ENCODE measurements around the gene MYL10.
"Not testable (repeated sequence)": the region's sequence is repeated elsewhere in the genome, so short reads cannot be mapped to it uniquely, and the experiment has no call there.

Gene MYL10

DNA sequence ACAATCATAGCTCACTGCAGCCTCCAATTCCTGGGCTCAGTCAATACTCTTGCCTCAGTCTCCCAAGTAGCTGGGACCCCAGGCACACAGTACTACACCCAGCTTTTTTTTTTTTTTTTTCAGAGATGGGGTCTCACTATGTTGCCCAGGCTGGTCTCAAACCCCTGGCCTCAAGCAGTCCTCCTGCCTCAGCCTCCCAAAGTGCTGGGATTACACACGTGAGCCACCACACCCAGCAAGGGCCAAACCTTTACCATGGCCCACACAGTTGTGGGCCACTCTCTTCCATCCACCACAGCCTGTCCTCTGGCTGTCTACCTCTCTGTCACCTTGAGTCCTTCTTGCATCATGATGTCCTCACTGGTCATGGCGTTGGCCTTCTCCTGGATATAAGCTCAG, 24.2 kb downstream of the MYL10 start:
- not testable (repeated sequence) for H3K4me1 ChIP-seq (ENCODE audit: insufficient read depth, low read length); H3K9ac ChIP-seq (ENCODE audit: low read depth, low read length); H3K27ac ChIP-seq (ENCODE audit: low read depth, low read length); H3K9me3 ChIP-seq (ENCODE audit: insufficient read depth, low read depth, low read length); H3K4me3 ChIP-seq (ENCODE audit: low read length); H3K27me3 ChIP-seq (ENCODE audit: insufficient read depth, low read length); H3K36me3 ChIP-seq (ENCODE audit: insufficient read depth, low read length)
- 95% methylated on average over 2 of the region's 2 CpGs for whole genome bisulfite sequencing

GRCh38 chr7:101604331-101604933, 24.7 kb downstream of the MYL10 start:
- H3K4me3 ChIP-seq (ENCODE audit: low read length), result no peak overlapping the region
- WGBS, result 82% methylated on average over 5 of the region's 5 CpGs
- H3K4me1 ChIP-seq (ENCODE audit: insufficient read depth, low read length), result peaks cover 8% of the 10 kb centered on the region
- no peaks in the 10 kb centered on the region for H3K9me3 ChIP-seq (ENCODE audit: insufficient read depth, low read depth, low read length)
- no peak overlapping the region for H3K9ac ChIP-seq (ENCODE audit: low read depth, low read length)
- H3K36me3 ChIP-seq (ENCODE audit: insufficient read depth, low read length), result no peaks in the 10 kb centered on the region
- H3K27me3 ChIP-seq (ENCODE audit: insufficient read depth, low read length), result no peaks in the 10 kb centered on the region
- no peak overlapping the region for H3K27ac ChIP-seq (ENCODE audit: low read depth, low read length)

DNA sequence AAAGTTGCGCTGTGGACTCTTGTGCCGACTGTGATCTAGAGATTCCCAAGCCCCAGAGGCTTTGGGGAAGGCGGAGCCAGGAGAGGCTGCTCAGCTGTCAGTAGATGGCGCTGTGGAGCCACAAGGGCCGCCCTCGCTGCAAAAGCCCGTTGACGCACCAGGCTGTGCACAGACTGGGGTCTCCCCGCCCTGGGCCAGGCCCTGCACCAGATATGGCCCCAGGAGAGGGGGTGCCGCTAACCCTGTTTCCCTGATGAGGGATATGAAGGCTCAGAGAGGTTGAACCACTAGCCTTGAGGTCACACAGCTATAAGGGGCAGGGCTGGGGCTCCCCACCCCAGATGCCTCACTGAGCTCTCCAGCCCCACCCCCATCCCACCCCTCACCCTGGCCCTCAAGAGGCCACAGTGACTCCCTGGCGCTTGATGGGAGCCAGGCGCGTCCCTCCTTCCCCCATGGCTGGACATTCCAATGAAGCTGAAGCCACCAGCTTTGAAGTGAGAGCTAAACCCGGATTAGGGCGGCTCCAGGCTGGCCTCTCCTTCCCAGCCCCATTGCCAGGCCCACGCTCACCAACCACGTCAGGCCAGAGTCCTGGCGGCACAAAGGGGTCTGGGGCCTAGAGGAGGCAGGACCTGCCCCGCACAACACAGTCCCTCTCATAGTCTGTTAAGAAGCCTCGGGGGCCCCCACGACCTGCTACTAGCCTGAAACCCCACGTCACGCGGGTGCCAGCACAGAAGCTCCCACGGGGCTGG, 26.4 kb downstream of the MYL10 start:
- H3K27ac ChIP-seq (ENCODE audit: low read depth, low read length), result no peak overlapping the region
- WGBS, result 46% methylated on average over 25 of the region's 25 CpGs

GRCh38 chr7:101602082-101602481, 27.0 kb downstream of the MYL10 start:
- no peaks in the 10 kb centered on the region for H3K27me3 ChIP-seq (ENCODE audit: insufficient read depth, low read length)
- WGBS, result 77% methylated on average over 12 of the region's 12 CpGs

More for the DNA sequence above, 26.4 kb downstream of the MYL10 start:
- Histone ChIP-seq H3K4me3 (ENCODE audit: low read length) (no peak overlapping the region), H3K27me3 (ENCODE audit: insufficient read depth, low read length) (no peaks in the 10 kb centered on the region), H3K36me3 (ENCODE audit: insufficient read depth, low read length) (no peaks in the 10 kb centered on the region), H3K4me1 (ENCODE audit: insufficient read depth, low read length) (0 out of 2 replicates have a peak, but pooled peaks cover 5% of the 10 kb centered on the region), H3K9ac (ENCODE audit: low read depth, low read length) (no peak overlapping the region), H3K9me3 (ENCODE audit: insufficient read depth, low read depth, low read length) (no peaks in the 10 kb centered on the region)

DNA sequence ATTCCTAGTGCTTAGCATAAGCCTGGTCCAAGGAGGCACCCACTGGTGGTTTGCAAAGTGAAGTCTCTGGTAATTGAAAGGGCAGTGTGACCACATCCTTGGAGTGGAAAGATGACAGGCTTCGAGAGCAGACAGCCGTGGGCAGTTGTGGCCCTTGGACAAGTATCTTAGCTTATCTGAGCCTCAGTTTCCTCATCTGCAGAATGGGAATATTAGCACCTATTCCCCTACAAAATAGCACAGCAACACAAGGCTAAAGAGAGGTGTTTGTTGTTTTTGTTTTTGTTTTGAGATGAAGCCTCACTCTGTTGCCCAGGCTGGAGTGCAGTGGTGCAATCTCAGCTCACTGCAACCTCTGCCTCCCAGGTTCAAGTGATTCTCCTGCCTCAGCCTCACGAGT, 29.3 kb downstream of the MYL10 start:
- Histone ChIP-seq H3K4me1 (ENCODE audit: insufficient read depth, low read length) (no peaks in the 10 kb centered on the region), H3K9me3 (ENCODE audit: insufficient read depth, low read depth, low read length) (no peaks in the 10 kb centered on the region)
- 83% methylated on average over 3 of the region's 3 CpGs for WGBS

More at GRCh38 chr7:101602082-101602481, 27.0 kb downstream of the MYL10 start:
- 0 out of 2 replicates have a peak, but pooled peaks cover 5% of the 10 kb centered on the region for H3K4me1 ChIP-seq (ENCODE audit: insufficient read depth, low read length)
- no peak overlapping the region for H3K4me3 ChIP-seq (ENCODE audit: low read length)
- H3K9me3 ChIP-seq (ENCODE audit: insufficient read depth, low read depth, low read length), result no peaks in the 10 kb centered on the region
- no peak overlapping the region for H3K27ac ChIP-seq (ENCODE audit: low read depth, low read length)
- H3K9ac ChIP-seq (ENCODE audit: low read depth, low read length), result no peak overlapping the region
- no peaks in the 10 kb centered on the region for H3K36me3 ChIP-seq (ENCODE audit: insufficient read depth, low read length)

DNA sequence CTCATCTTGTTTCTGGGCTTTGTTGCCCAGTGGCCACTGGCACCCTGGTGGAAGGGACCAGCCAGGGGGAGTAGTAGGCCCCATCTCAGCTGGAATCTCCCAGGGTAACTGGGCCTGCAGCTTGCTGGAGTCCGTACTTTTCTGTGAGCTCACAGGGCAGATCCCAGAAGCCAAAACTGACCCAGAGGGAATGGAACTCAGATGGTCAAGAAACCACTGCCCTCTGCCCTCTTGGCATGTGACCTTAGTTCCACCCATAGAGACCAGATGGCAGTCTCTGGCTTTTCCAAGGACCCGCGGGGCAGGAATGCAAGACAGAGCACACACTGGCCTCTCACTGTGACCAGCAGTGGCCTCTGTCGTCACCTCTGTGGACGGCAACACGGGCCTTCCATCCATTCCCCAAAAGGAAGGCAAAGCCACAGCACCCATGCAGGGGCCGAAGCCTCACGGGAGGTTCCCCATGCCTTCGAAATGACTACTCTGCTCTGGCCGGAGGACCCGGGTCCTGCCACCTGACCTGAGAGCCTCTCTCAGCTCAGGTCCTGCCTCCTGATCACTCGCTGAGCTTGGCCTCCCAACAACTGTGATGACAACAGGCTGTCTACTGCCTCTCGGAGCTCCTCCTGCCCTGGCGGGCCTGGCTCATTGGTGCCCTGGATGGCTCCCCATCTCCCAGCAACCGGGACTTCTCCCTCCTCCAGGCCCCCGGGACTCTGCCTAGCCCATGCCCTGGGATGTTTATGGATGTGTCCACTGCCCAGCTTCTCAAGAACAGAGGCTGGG, 29.9 kb downstream of the MYL10 start:
- 92% methylated on average over 16 of the region's 16 CpGs for WGBS
- H3K9me3 ChIP-seq (ENCODE audit: insufficient read depth, low read depth, low read length), result no peaks in the 10 kb centered on the region
- H3K27ac ChIP-seq (ENCODE audit: low read depth, low read length), result no peak overlapping the region
- no peak overlapping the region for H3K9ac ChIP-seq (ENCODE audit: low read depth, low read length)
- H3K36me3 ChIP-seq (ENCODE audit: insufficient read depth, low read length), result no peaks in the 10 kb centered on the region
- H3K4me1 ChIP-seq (ENCODE audit: insufficient read depth, low read length), result no peaks in the 10 kb centered on the region
- no peak overlapping the region for H3K4me3 ChIP-seq (ENCODE audit: low read length)
- no peaks in the 10 kb centered on the region for H3K27me3 ChIP-seq (ENCODE audit: insufficient read depth, low read length)

More for the DNA sequence above, 29.3 kb downstream of the MYL10 start:
- Histone ChIP-seq H3K27me3 (ENCODE audit: insufficient read depth, low read length) (no peaks in the 10 kb centered on the region), H3K36me3 (ENCODE audit: insufficient read depth, low read length) (no peaks in the 10 kb centered on the region), H3K4me3 (ENCODE audit: low read length) (no peak overlapping the region), H3K27ac (ENCODE audit: low read depth, low read length) (no peak overlapping the region), H3K9ac (ENCODE audit: low read depth, low read length) (no peak overlapping the region)

- Histone ChIP-seq H3K27ac (ENCODE audit: low read depth, low read length) (no peak overlapping the region), H3K27me3 (ENCODE audit: insufficient read depth, low read length) (no peaks in the 10 kb centered on the region), H3K4me1 (ENCODE audit: insufficient read depth, low read length) (no peaks in the 10 kb centered on the region), H3K9ac (ENCODE audit: low read depth, low read length) (no peak overlapping the region), H3K9me3 (ENCODE audit: insufficient read depth, low read depth, low read length) (no peaks in the 10 kb centered on the region), H3K4me3 (ENCODE audit: low read length) (no peak overlapping the region), H3K36me3 (ENCODE audit: insufficient read depth, low read length) (no peaks in the 10 kb centered on the region)
- 88% methylated on average over 18 of the region's 18 CpGs for WGBS
These were observed 30.6 kb downstream of the MYL10 start for GRCh38 chr7:101598422-101598985.

DNA sequence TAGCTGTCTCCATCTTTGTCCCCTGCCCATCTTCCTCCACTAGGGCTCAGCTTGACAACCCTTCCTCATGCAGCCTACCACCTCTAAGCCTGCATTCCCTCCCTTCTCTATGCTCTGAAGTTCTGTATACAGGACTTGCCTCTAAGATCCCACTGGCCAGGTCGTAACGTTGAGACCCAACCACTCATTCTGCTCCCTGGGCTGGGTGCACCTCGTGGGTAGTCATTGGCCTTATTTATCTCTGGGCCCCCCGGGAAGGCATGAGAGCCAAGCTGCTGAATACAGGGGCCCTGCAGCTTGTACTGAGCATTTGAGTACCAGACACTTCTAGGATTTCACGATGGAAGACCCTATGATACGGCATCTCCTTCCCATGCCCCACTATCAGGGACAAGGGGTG, 31.2 kb downstream of the MYL10 start:
- Histone ChIP-seq H3K27ac (ENCODE audit: low read depth, low read length) (no peak overlapping the region), H3K9ac (ENCODE audit: low read depth, low read length) (no peak overlapping the region), H3K36me3 (ENCODE audit: insufficient read depth, low read length) (no peaks in the 10 kb centered on the region), H3K9me3 (ENCODE audit: insufficient read depth, low read depth, low read length) (no peaks in the 10 kb centered on the region), H3K4me1 (ENCODE audit: insufficient read depth, low read length) (no peaks in the 10 kb centered on the region), H3K27me3 (ENCODE audit: insufficient read depth, low read length) (no peaks in the 10 kb centered on the region), H3K4me3 (ENCODE audit: low read length) (no peak overlapping the region)
- 90% methylated on average over 6 of the region's 6 CpGs for WGBS

DNA sequence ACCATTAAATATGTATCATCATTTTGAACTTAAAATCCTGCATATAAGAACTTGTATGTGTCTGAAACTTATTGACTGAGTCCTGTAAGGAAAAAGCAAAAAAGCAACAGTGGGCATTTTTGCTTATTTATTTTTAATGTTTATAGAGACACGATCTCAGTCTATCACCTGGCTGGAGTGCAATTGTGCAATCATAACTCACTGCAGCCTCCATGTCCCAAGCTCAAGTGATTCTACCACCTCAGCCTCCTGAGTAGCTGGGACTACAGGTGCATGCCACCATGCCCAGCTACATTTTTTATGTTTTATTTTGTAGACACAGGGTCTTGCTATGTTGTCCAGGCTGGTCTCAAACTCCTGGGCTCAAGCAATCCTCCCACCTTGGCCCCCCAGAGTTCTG, 32.2 kb downstream of the MYL10 start:
- H3K36me3 ChIP-seq (ENCODE audit: insufficient read depth, low read length), result no peaks in the 10 kb centered on the region
- WGBS, result 94% methylated on average over 1 of the region's 1 CpG
- no peak overlapping the region for H3K27ac ChIP-seq (ENCODE audit: low read depth, low read length)
- no peaks in the 10 kb centered on the region for H3K27me3 ChIP-seq (ENCODE audit: insufficient read depth, low read length)
- H3K4me3 ChIP-seq (ENCODE audit: low read length), result no peak overlapping the region
- H3K9me3 ChIP-seq (ENCODE audit: insufficient read depth, low read depth, low read length), result no peaks in the 10 kb centered on the region
- no peak overlapping the region for H3K9ac ChIP-seq (ENCODE audit: low read depth, low read length)
- no peaks in the 10 kb centered on the region for H3K4me1 ChIP-seq (ENCODE audit: insufficient read depth, low read length)

DNA sequence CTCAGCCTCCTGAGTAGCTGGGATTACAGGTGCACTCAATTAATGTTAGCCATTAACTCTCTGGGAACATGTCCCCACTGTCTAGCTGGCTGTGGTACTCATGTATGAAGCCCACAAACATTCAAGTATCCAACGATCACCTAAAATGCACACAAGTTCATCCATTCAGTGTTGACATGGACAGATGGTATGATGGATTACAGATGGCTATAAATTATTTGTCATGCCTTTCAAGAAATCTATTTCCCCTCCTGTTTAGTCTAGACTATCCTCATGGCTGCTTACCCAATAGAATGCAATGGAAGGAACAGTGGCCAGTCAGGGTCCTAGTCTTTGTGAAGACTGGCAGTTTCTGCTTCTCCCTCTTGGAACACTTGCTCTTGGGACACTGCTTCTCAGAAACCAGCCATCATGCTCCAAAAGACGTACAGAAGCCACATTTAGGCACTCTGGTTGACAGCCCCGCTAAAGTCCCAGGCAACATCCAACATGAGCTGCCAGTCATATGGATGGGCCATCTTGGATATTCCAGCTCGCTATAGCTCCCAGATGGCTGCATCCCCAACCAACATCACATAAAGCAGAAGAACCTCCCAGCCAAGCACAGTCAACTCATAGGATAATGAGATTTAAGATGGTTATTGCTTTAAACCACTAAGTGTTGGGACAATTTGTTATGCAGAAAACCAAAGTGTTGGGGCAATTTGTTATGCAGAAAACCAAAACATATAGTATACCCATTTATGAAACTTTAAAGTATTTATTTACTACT, 33.1 kb downstream of the MYL10 start:
- no peaks in the 10 kb centered on the region for H3K9me3 ChIP-seq (ENCODE audit: insufficient read depth, low read depth, low read length)
- no peaks in the 10 kb centered on the region for H3K27me3 ChIP-seq (ENCODE audit: insufficient read depth, low read length)
- H3K36me3 ChIP-seq (ENCODE audit: insufficient read depth, low read length), result no peaks in the 10 kb centered on the region
- no peaks in the 10 kb centered on the region for H3K4me1 ChIP-seq (ENCODE audit: insufficient read depth, low read length)
- no peak overlapping the region for H3K9ac ChIP-seq (ENCODE audit: low read depth, low read length)
- 87% methylated on average over 4 of the region's 4 CpGs for WGBS
- no peak overlapping the region for H3K27ac ChIP-seq (ENCODE audit: low read depth, low read length)
- no peak overlapping the region for H3K4me3 ChIP-seq (ENCODE audit: low read length)
